GM20000 (cell line): ENCODE data around the gene CUL5.
A peak's percentile ranks its signal among the peaks of the same experiment; 100 is the strongest.

Experiments
- DNase-seq: peaks from one replicate; pipeline ENCODE4 v3.0.0; 2012; ENCODE audit warnings: low spot score
- CTCF ChIP-seq: IDR thresholded peaks from 2 replicates; pipeline ENCODE4 v1.5.1; 2012; ENCODE audit warnings: mild to moderate bottlenecking, control low read depth; ENCODE audit errors: extremely low read depth, missing control alignments

The CUL5 gene

GRCh38 chr11:108003623-108004022, 5.1 kb upstream of the CUL5 start:
- no peak for TF ChIP-seq CTCF
- DNase-seq: no peak

GRCh38 chr11:108007819-108008218, 879 bp upstream of the CUL5 start:
- no peak for DNase-seq

GRCh38 chr11:108009497-108010370, 1.0 kb downstream of the CUL5 start:
- peak; percentile 25 for DNase-seq
- no peak for TF ChIP-seq CTCF

More at GRCh38 chr11:108007819-108008218, 879 bp upstream of the CUL5 start:
- no peak for TF ChIP-seq CTCF

GRCh38 chr11:108012139-108012725, 3.5 kb downstream of the CUL5 start:
- no peak for DNase-seq
- no peak for TF ChIP-seq CTCF

GRCh38 chr11:108016647-108017046, 7.9 kb downstream of the CUL5 start:
- TF ChIP-seq CTCF: no peak
- no peak for DNase-seq

GRCh38 chr11:108018708-108019107, 10.0 kb downstream of the CUL5 start:
- no peak for TF ChIP-seq CTCF

GRCh38 chr11:108019870-108020540, 11.3 kb downstream of the CUL5 start:
- no peak for TF ChIP-seq CTCF
- DNase-seq: no peak

More at GRCh38 chr11:108018708-108019107, 10.0 kb downstream of the CUL5 start:
- DNase-seq: no peak
